Measurements from ENCODE around the gene SKAP2.

DNA sequence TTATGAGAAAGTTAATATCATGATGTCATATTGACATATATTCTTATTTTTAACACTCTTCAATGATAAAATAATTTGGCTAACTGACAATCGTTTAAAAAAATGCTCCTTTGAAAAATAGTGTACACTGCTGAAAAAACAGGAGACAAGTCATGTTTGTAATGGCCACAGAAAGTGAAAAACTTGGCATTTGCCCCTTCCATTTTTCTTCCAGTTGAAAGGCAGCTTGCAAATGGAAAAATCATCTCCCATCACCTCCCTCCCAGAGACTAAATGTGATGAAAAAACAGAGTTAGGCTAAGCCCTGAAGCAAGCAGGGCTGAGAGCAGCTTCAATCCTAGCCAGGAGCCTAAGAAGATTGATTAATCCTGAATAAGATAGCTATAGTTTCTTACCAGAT, 160.4 kb downstream of the SKAP2 start:
- TF ChIP-seq, protein P1, sequence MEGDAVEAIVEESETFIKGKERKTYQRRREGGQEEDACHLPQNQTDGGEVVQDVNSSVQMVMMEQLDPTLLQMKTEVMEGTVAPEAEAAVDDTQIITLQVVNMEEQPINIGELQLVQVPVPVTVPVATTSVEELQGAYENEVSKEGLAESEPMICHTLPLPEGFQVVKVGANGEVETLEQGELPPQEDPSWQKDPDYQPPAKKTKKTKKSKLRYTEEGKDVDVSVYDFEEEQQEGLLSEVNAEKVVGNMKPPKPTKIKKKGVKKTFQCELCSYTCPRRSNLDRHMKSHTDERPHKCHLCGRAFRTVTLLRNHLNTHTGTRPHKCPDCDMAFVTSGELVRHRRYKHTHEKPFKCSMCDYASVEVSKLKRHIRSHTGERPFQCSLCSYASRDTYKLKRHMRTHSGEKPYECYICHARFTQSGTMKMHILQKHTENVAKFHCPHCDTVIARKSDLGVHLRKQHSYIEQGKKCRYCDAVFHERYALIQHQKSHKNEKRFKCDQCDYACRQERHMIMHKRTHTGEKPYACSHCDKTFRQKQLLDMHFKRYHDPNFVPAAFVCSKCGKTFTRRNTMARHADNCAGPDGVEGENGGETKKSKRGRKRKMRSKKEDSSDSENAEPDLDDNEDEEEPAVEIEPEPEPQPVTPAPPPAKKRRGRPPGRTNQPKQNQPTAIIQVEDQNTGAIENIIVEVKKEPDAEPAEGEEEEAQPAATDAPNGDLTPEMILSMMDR (optimal IDR thresholded peaks at IDR 0.05 in 1 of 3, IDR thresholded peaks at IDR 0.05 in 1 of 3, conservative IDR thresholded peaks at IDR 0.05 in 1 of 3; ENCODE audit: extremely low read depth in 1 of 3, insufficient read depth in 2 of 3, low read length in 3 of 3) = no peak
- no peak for TF ChIP-seq EZH2 (IDR thresholded peaks at IDR 0.05; ENCODE audit: low read length)

Measured in keratinocyte (primary cell).